Suppressor macrophage (primary cell): ENCODE measurements around the gene RAB10.
"Not testable (repeated sequence)": the region's sequence is repeated elsewhere in the genome, so short reads cannot be mapped to it uniquely, and the experiment has no call there.

Source experiments
- DNase-seq, 4 experiments: peaks; one replicate each; pipeline ENCODE4 v3.0.0-alpha.2; 2020 to 2022

The RAB10 gene

DNA sequence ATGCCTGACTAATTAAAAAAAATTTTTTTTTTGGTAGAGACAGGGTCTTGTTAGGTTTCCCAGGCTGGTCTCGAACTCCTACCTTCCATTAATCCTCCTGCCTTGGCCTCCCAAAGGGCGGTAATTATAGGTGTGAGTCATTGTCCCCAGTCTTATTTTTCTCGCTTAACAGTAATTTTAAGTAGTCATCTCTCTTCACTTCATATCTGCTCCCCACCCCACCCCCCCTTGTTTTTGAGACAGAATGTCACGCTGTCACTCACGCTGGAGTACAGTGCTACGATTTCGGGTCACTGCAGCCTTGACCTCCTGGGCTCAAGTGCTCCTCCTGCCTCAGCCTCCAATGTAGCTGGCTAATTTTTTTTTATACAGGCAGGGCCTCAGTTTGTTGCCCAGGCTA lies 27.7 kb downstream of the RAB10 start:
- DNase-seq = no peak

DNA sequence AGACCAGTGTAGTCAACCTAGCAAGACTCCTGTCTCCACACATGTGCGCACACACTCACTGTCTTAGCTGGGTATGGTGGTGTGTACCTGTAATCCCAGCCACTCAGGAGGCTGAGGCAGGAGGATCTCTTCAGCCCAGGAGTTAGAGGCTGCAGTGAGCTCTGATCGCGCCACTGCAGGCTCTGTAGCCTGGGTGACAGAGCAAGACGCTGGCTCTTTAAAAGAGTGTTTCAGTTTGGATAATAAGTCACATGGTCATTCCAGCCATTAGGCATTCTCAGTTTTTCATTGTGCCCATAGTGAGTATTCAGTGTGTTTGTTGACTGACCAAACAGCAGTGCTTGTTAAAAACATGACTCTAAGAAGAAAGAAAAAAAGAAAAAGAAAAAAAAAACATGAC lies 31.0 kb downstream of the RAB10 start:
- DNase-seq = no peak

- no peak for DNase-seq
Observed at GRCh38 chr2:26067186-26067974, 33.5 kb downstream of the RAB10 start.

DNA sequence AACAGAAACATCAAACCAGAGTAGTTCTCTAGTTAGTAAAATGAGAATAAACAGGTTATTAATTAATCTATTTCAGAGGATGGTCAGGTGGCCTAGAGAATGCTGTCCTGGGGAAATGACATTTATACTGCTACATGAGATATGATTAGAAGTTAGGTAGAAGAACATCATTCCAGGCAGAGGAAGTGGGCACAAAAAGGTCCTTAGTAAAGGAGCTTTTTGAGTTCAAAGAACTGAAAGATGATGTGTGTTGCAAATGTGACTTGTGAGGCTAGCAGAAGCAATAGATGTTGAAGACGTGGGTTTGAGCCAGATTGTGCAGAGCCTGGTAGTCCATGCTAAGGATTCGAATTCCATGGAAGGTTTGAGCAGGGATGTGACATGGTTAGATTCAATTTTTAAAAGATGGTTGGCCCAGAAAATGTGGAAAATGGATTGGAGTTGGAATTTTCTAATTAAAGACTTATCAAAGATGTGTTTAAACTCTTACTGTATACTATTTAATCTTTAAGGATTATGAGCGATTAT lies 34.2 kb downstream of the RAB10 start:
- peak in 2 of 4 experiments; percentile 26 to 38 for DNase-seq

DNA sequence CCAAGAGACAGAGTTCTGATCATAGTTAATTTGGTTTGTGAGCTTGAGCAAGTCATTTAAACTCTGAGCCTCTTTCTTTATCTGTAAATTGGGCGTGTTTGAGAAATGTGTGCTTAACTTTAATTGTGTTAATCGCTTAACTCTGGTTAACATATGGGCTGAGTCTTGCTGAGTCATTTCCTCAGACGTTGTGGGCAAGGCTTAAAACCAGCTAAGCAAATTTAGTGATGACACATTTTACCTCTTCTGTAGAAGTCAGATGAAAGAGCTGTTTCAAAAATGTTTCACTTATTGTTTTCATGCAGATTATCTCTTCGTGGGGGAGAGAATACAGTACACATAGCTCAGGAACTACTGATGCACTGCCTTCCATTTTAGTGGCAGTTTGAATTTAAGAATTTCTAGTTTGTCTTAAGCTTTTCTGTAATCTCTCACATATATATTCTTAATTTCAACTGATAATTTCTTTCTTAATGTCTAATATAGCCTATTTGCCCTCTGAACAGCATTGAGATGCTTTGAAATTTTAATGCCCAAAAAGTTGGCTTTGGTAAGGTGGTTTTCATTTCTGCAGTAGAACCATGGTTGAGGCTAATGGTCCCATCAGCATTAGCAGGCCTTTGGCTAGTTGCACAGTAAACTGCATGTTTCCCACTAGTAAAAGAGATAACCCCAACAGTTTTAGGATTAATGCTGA lies 34.9 kb downstream of the RAB10 start:
- peak; percentile 54 to 78 (median 68) for DNase-seq

- DNase-seq = no peak
Observed at GRCh38 chr2:26070730-26071129, 36.8 kb downstream of the RAB10 start.

DNA sequence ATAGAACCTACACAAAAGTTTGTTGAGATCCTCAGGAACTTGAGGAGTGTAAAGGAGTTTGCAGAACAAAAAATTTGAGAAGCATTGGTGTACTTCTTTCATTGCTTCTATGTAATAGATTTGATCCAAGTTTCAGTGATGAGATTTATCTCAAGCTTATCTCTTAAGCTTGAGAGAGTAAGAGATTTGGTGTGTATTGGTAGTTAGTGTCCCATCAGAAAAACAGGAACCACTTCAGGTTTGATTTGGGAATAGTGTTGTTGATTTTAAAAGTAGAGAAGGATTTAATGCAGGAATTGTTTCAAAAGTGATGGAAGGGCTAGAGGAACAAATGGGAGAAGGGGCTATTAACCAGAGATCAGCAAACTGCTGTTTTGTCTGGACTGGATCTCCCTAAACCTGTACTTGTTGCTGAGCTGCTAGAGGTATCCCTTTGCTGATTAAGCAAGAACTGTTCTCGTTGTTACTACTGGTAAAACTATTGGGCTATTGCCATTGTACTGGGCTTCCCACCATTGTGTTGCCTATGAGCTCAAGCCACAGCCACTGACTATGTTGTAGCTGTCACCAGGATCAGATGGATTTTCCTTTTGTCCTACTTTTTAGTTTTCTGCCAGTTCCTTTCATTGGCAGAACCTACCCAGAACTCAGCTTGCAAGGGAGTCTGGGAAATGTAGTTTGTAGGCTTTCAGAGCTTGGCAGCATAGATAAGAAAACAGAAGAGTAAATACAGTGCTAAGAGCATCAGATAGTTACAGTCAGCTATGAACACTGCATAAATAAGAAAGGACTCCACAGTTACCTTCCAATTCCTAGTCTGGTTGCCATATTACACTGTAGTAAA lies 39.3 kb downstream of the RAB10 start:
- DNase-seq = no peak

DNA sequence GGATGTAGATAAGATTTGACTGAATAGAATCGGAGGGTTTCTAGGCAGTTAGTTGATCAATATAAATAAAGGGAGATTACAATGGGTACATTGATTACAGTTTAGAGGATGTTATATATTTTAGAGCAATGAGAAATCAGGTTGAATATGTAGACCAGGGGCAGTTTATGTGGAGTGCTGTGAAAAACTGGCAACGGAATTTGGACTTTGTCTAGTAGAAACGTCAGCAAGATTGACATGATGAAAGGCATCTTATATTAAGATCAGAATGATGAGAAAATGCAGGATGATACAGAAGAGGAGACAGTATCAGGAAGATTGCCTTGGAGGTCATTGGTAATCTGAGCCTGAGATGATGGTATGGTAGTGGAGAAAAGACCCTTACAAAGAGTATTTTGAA lies 39.9 kb downstream of the RAB10 start:
- DNase-seq = no peak

DNA sequence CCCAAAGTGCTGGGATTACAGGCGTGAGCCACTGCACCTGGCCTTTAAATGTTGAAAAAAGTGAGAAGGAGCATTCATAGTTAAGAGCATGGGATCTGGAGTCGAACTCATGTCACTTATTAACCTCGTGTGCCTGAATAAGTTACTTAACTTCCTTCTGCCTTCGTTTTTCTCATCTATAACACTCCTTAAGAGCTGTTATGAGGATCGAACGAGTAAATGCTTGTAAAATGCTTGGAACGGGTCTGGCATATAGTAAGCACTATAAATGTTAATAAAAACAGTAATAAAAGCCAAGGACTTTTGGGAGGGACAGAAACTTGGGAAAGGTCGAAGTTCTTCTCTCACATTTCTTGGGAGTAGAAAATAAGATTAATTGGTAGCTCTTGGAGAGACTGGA lies 40.8 kb downstream of the RAB10 start:
- no peak for DNase-seq

GRCh38 chr2:26075173-26075572 lies 41.3 kb downstream of the RAB10 start:
- no peak for DNase-seq

DNA sequence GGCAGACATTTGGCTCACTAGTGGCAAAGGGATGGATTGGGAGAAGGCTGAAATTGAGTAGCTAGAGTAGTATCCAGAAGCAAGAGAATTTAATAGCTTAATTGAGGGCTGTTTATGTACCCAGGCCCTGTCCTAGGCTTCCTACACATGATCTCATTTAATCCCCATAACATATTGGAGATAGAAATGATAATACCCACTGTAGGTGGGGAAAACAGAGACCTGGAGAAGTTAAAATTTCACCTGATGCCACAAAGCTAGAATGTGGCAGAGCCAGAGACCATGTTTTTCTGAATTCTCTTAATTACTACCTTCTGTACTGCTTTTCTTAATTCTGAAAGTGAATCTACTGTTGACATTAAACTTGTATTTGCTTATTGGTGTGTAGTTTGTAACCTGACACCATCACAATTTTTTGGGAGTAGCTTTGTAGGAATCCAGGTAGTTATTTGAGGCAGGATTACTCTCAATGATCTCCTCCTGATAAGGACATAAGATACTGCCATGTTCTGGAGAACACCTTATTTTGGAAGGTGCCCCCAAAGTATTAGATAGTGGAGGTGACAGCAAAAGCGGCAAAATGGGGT lies 42.2 kb downstream of the RAB10 start:
- no peak for DNase-seq

- DNase-seq = no peak
Observed at GRCh38 chr2:26077291-26077690, 43.4 kb downstream of the RAB10 start.

DNA sequence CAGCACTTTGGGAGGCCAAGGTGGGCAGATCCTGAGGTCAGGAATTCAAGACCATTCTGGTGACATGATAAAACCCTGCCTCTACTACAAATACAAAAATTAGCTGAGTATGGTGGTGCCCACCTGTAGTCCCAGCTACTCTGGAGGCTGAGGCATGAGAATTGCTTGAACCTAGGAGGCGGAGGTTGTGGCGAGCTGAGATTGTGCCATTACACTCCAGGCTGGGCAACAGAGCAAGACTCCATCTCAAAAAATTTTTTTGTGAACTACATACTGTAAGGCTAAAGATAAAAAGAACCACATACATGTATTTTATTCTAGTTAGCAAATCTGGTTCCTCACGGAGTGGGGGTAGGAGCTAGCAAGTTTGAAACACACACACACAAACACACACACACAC lies 45.1 kb downstream of the RAB10 start:
- no peak for DNase-seq

DNA sequence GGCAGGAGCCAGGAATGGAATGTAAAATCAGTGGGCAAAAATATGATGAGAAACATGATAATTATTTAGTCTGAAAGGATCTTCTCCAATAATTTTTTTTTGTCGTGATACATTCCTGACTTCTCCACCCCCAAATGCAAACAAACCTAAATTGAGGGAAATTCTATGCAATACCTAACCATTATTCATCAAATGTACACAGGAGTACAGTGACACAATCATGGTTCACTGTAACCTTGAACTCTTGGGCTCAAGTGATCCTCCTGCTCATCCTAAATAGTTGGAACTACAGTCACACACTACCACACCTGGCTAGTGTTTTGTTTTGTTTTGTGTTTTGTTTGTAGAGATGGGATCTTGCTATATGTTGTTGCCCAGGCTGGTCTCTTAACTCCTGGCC lies 46.5 kb downstream of the RAB10 start:
- DNase-seq = no peak

DNA sequence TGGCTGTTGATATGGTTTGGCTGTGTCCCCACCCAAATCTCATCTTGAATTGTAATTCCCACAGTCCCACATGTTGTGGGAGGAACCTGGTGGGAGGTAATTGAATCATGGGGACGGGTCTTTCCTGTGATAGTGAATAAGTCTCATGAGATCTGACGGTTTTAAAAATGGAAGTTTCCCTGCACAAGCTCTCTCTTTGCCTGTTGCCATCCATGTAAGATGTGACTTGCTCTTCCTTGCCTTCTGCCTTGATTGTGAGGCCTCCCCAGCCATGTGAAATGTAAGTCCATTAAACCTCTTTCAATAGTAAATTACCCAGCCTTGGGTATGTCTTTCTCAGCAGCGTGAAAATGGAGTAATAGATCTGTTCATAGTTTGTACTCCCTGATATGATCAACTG lies 47.0 kb downstream of the RAB10 start:
- not testable (repeated sequence) for DNase-seq

GRCh38 chr2:26081556-26081955 lies 47.7 kb downstream of the RAB10 start:
- DNase-seq = peak in 2 of 4 experiments; percentile 30 to 54

- peak in 1 of 4 experiments; percentile 28 for DNase-seq
Observed at GRCh38 chr2:26086155-26086637, 52.3 kb downstream of the RAB10 start.

DNA sequence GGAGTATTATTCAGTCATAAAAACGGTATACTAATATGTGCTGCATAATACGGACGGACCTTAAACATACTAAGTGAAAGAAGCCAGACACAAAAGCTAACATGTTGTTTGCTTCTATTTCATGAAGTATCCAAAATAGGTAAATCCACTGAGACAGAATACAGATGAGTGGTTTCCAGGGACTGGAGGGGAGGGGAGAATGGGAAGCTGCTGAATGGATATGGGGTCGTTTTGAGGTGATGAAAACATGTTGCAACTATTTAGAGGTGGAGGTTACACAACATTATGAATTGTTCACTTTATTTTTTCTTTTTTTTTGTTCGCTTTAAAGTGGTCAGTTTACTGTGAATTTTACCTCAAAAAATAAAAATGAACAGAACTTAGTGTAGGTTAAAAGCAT lies 52.9 kb downstream of the RAB10 start:
- no peak for DNase-seq

DNA sequence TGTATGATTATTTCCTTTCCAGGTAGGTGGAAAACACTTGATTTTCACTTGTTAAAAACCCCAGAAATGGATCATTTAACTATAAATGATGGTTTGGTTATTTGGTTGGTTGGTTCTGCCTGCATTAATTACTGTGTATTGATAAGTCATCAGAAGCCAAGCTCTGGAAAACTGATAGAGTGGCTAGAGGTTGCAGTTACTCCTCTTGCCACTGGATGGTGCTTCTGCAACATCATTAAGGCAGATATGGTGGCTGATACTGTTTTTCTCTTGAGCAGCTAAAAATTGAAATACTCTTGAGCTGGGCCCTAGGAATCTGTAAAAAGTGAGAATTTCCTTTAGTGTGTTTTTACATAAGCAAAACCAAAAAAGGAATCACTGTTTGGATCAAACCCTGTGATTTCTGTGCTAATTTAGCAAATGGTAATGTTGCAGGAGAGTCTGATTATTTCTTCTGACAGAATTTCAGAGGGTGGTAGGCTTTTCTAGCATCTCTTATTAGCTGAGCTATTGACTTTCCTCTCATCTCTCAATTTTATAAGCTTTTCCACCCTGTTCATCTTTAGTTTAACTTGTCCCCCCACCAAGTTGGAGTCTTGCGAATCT lies 54.3 kb downstream of the RAB10 start:
- DNase-seq = peak in 3 of 4 experiments; percentile 12 to 36 (median 24)

DNA sequence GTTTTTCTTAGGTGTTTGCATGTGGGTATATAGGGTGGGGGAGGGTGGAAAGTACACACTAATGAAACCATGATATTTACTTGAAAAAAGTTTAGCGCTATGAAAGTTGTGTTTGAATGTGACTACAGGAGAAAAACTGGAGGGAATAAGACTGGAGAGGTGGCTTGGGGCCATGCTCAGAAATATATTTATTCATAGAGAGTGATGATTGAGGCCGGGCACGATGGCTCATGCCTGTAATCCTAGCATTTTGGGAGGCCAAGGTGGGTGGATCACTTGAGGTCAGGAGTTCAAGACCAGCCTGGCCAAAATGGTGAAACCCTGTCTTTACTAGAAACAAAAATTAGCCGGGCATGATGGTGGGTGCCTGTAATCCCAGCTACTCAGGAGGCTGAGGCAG lies 55.0 kb downstream of the RAB10 start:
- not testable (repeated sequence) for DNase-seq

DNA sequence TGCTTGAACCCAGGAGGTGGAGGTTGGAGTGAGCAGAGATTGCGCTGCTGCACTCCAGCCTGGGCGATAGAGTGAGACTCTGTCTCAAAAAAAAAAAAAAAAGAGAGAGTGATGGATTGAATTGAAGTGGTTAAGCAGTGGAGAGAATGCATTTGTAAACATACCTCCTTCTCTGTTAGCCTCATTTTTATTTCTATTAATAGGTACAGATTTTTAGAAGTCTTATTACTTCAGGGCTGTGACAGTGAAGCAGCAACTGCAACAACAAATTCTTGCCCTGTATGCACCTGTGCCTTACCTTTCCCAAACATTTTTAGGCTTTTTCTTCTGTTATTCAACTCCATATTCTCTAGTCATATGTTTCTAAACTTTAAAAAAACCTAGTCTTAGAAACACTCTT lies 55.5 kb downstream of the RAB10 start:
- DNase-seq = no peak

DNA sequence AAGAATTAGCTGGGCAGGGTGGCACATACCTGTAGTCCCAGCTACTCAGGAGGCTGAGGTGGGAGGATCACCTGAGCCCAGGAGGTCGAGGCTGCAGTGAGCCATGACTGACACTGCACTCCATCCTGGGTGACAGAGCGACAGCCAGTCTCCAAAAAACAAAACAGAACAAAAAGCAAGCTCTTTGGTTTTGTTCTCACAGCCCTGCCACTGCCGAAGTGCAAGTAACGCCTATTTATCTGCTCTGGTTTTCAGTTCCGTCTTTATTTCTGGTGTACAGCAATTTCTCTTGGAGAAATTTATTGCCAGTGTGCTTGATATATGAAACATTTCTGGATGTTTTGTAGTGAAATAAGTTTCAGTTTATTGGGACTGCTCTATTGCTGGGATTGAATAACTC lies 61.9 kb downstream of the RAB10 start:
- no peak for DNase-seq
